Activated naive CD4-positive, alpha-beta T cell treated with anti-CD3 and anti-CD28 coated beads, Interleukin-2, amount 10 ng/mL, durations not matched to agents 7 days and 5 days (primary cell): Measurements from ENCODE around the gene GPATCH2L.

ENCODE experiments used
- CTCF ChIA-PET: fragments of 350-600 bp; sonication (Branson Sonifier 250); formaldehyde crosslinking; loops from one replicate; lab custom pipeline; 2021; ENCODE audit warnings: antibody characterized with exemption; lab: Charles Lee
- DNase-seq: peaks from one replicate; pipeline ENCODE4 v3.0.0-alpha.2; 2020
- H3K27ac Mint-ChIP-seq: one replicate; pipeline ENCODE4 v1.8.0; 2021; ENCODE audit warnings: mild to moderate bottlenecking, moderate library complexity, mixed read lengths
- H3K27me3 Mint-ChIP-seq: one replicate; pipeline ENCODE4 v1.8.0; 2021; ENCODE audit warnings: mild to moderate bottlenecking, mixed read lengths
- H3K36me3 Mint-ChIP-seq: one replicate; pipeline ENCODE4 v1.8.0; 2021; ENCODE audit warnings: mixed read lengths
- H3K4me1 Mint-ChIP-seq: one replicate; pipeline ENCODE4 v1.8.0; 2021; ENCODE audit warnings: mixed read lengths
- H3K4me3 Mint-ChIP-seq: one replicate; pipeline ENCODE4 v1.8.0; 2021; ENCODE audit warnings: mild to moderate bottlenecking, moderate library complexity, mixed read lengths
- H3K9me3 Mint-ChIP-seq: one replicate; pipeline ENCODE4 v1.8.0; 2021; ENCODE audit warnings: mixed read lengths

Gene GPATCH2L

GRCh38 chr14:76201162-76201561 lies 49.4 kb downstream of the GPATCH2L start:
- no peak overlapping the region for H3K4me3 Mint-ChIP-seq

DNA sequence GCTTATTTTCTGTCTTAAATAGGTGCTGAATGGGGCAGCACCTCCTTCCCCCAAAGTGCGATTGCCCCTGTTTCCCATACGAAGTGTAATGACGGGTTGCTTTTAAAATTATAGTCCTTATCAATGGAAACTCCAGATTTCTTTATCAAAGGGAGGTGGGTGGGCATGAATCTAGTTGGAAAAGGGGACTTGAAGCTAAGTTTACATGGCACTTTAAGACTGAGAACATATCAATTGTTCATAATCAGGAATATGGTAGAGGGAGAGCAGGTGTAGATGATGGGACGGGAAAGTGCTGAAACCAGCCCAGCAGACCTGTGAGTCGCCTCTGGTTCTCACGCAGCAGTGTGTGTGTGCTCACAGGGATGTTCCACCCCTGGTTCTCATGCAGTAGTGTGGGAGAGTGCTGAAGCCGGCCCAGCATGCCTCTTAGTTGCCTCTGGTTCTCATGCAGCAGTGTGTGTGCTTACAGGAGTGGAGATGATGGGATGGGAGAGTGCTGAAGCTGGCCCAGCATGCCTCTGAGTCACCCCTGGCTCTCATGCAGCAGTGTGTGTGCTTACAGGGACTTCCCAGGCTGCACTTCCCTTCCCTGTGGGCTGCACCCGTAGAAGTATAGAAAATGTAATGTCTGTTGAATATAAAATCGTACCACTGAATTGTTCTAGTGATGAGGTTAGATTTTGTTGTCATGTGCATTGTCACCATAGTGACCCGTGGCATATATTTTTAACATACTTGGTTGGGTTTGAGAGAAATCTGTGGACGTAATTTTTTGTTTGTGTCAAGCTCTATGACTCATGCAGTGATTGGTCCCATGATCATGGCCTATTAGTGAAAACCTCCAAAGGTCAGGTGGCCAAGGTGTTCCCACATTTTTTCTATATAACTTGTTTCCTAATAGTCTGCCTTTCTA lies 51.6 kb downstream of the GPATCH2L start:
- H3K9me3 Mint-ChIP-seq: no peaks in the 10 kb centered on the region
- peaks cover 40% of the 10 kb centered on the region for H3K36me3 Mint-ChIP-seq
- H3K4me1 Mint-ChIP-seq: no peaks in the 10 kb centered on the region
- CTCF ChIA-PET: no interaction called here
- no peaks in the 10 kb centered on the region for H3K27me3 Mint-ChIP-seq
- DNase-seq: no peak
- no peak overlapping the region for H3K4me3 Mint-ChIP-seq
- no peak overlapping the region for H3K27ac Mint-ChIP-seq

More at GRCh38 chr14:76201162-76201561, 49.4 kb downstream of the GPATCH2L start:
- H3K4me1 Mint-ChIP-seq: no peaks in the 10 kb centered on the region
- no peak overlapping the region for H3K27ac Mint-ChIP-seq
- DNase-seq: no peak
- peaks cover 52% of the 10 kb centered on the region for H3K36me3 Mint-ChIP-seq
- CTCF ChIA-PET: no interaction called here
- H3K9me3 Mint-ChIP-seq: no peaks in the 10 kb centered on the region
- H3K27me3 Mint-ChIP-seq: no peaks in the 10 kb centered on the region

DNA sequence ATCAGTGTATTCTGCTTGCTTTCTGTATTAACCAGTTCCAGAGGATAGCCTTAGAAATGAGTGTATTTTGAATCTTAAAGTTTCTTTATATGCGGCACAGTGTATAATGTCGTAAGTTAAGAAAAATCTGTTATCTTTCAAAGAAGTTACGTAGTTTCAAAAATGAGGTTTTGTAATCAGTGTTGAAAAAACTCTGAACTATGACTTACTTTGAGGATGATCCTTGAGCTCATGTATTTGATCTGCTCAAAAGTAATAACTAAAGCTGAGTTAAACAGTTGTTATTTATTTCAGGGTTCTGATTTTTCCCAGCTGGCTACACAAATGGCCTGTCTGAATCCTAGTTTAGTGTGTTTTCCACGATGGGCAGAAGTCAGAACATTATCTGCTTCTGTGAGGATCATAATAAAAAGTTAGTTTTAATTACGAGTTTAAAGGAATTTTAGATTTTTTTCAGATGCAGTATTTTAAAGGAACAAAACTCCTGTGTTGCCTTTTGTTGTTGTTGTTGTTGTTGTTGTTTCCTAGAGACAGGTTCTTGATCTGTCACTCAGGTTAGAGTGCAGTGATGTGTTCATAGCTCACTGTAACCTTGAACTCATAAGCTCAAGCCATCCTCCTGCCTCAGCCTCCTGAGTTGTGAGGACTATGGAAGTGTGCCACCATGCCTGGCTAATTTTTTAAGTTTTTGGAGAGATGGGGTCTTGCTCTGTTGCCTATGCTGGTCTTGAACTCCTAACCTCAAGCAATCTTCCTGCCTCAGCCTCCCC lies 52.9 kb downstream of the GPATCH2L start:
- CTCF ChIA-PET: no interaction called here
- no peaks in the 10 kb centered on the region for H3K9me3 Mint-ChIP-seq
- H3K36me3 Mint-ChIP-seq: peaks cover 42% of the 10 kb centered on the region
- H3K4me3 Mint-ChIP-seq: no peak overlapping the region
- DNase-seq: no peak
- no peaks in the 10 kb centered on the region for H3K27me3 Mint-ChIP-seq
- no peak overlapping the region for H3K27ac Mint-ChIP-seq
- no peaks in the 10 kb centered on the region for H3K4me1 Mint-ChIP-seq

DNA sequence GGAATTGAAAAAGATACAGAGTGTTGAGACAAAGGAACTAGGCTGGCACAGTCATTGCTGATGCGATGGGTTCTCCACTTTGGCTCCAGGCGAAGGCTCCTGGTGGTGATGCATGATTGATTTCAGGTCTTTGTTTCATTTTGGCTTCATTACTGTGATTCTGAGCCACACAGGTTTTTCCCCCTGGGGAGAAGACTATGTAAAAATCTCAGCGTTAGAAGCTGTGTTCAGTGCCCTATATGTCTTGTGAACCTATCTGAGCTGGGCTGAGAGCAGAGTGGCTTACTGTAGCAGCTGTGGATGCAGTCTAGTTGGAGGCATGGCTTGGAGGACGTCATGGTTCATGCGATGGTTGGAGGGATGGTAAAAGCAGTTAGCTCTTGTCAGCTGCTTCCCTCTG lies 54.0 kb downstream of the GPATCH2L start:
- no peak overlapping the region for H3K4me3 Mint-ChIP-seq
- CTCF ChIA-PET: interaction anchor here (1.0 kb wide), 1 partner anchor 11 kb away, joined by 3 read pairs; no protein-coding TSS in a partner anchor
- H3K36me3 Mint-ChIP-seq: peaks cover 34% of the 10 kb centered on the region
- DNase-seq: no peak
- H3K9me3 Mint-ChIP-seq: no peaks in the 10 kb centered on the region
- H3K4me1 Mint-ChIP-seq: no peaks in the 10 kb centered on the region
- no peaks in the 10 kb centered on the region for H3K27me3 Mint-ChIP-seq
- H3K27ac Mint-ChIP-seq: peak overlapping the region; percentile 20

DNA sequence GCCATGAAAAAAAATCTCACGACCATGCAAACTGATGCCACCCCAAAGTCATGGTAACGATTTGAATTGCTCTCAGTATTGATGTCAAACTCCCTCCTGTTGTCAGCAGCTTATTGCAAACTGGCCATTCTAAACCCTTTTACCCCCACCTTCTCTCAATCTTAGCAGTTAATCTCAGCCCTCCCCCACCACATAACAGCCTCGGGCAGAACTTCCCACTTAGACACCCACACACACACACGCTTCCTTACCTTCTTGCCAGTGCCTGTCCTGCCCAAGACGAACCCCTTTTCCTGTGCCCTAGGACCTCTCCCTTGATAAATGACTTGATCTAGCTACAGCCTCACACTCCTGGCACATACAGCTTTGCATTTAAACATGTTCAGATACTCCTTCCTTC lies 56.6 kb downstream of the GPATCH2L start:
- Mint-ChIP-seq H3K27me3 (no peaks in the 10 kb centered on the region), H3K4me3 (no peak overlapping the region), H3K36me3 (peaks cover 19% of the 10 kb centered on the region), H3K27ac (no peak overlapping the region), H3K9me3 (no peaks in the 10 kb centered on the region), H3K4me1 (no peaks in the 10 kb centered on the region)
- CTCF ChIA-PET: no interaction called here
- DNase-seq: no peak

DNA sequence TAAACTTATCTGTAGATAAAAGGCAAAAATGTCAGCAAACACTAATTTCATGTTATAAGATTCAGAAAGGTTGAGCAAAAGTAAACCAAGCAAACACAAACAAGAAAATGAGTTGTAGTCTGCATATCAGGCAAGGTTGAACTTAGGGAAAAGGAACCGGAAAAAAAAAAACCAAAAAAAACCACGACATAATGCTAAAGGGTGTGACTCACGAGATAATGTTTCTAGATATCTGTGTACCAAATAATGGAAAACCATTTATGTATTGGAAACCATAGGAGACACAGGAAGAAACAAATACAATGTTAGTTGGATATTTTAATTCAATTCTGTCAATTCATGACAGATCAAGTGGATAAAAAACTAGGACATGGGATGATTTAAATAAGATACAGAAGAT lies 60.5 kb downstream of the GPATCH2L start:
- Mint-ChIP-seq H3K9me3 (no peaks in the 10 kb centered on the region), H3K36me3 (peaks cover 4% of the 10 kb centered on the region), H3K4me3 (no peak overlapping the region), H3K27ac (no peak overlapping the region), H3K4me1 (no peaks in the 10 kb centered on the region), H3K27me3 (no peaks in the 10 kb centered on the region)
- CTCF ChIA-PET: no interaction called here
- DNase-seq: no peak

DNA sequence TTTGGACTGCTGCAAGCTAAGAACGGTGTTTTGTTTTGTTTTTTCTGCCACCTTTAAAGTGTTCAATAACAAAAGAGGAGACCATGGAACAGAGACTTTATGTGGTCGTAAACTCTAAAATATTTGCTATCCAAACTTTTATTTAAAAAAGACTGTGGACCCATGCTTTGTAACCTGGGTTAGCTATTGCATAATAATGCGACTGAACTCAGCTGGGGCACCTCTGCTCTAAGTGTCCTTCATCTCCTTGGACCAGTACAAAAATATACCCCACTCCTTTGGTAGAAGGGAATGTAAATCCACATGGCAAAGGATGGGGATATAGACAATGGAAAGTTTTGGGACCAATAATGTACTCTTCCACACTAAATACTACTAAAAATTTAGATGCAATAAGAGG lies 65.5 kb downstream of the GPATCH2L start:
- CTCF ChIA-PET: no interaction called here
- DNase-seq: no peak
- Mint-ChIP-seq H3K4me3 (no peak overlapping the region), H3K27me3 (no peaks in the 10 kb centered on the region), H3K9me3 (no peaks in the 10 kb centered on the region), H3K27ac (no peak overlapping the region), H3K36me3 (no peaks in the 10 kb centered on the region), H3K4me1 (no peaks in the 10 kb centered on the region)

GRCh38 chr14:76218662-76219061 lies 66.9 kb downstream of the GPATCH2L start:
- Mint-ChIP-seq H3K4me3 (no peak overlapping the region), H3K27me3 (no peaks in the 10 kb centered on the region), H3K27ac (no peak overlapping the region), H3K36me3 (no peaks in the 10 kb centered on the region), H3K4me1 (no peaks in the 10 kb centered on the region), H3K9me3 (no peaks in the 10 kb centered on the region)
- CTCF ChIA-PET: no interaction called here
- DNase-seq: no peak

GRCh38 chr14:76219873-76220272 lies 68.2 kb downstream of the GPATCH2L start:
- H3K4me1 Mint-ChIP-seq: no peaks in the 10 kb centered on the region
- no peak overlapping the region for H3K27ac Mint-ChIP-seq
- DNase-seq: no peak
- H3K36me3 Mint-ChIP-seq: no peaks in the 10 kb centered on the region
- CTCF ChIA-PET: interaction anchor here (0.8 kb wide), 1 partner anchor 42 kb away, joined by 3 read pairs; no protein-coding TSS in a partner anchor
- no peaks in the 10 kb centered on the region for H3K27me3 Mint-ChIP-seq
- no peaks in the 10 kb centered on the region for H3K9me3 Mint-ChIP-seq
- H3K4me3 Mint-ChIP-seq: no peak overlapping the region

DNA sequence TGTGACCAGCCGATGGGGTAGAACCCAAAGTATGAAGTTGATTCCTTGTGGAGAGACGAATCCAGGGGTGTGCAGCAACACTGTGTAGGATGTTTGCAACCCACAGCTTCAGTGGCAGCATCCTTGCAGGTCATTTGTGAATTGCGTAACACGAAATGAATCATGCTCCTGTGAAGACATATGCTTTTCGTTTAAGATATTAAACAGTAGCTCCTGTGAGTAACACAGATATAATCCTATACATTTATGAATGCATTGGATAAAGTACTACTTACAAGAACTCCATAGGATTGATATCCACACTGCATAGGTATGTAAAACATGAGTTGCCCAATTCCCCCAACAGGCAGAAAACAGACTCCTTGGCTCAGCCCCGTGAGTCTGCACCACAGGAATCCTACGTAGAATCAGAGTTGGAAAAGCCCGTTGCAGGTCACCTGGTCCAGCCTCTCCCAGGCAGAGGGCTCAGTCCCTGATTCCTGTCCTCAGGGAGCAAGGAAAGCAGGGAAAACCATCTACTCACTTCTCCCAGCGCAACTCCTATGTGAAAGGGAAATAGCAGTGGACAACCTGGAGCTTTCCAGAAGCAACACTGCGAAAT lies 75.8 kb downstream of the GPATCH2L start:
- no peak for DNase-seq
- Mint-ChIP-seq H3K4me3 (no peak overlapping the region), H3K4me1 (no peaks in the 10 kb centered on the region), H3K27me3 (no peaks in the 10 kb centered on the region), H3K36me3 (no peaks in the 10 kb centered on the region), H3K27ac (no peak overlapping the region), H3K9me3 (no peaks in the 10 kb centered on the region)
- CTCF ChIA-PET: no interaction called here

GRCh38 chr14:76228138-76228537 lies 76.4 kb downstream of the GPATCH2L start:
- CTCF ChIA-PET: no interaction called here
- no peaks in the 10 kb centered on the region for H3K27me3 Mint-ChIP-seq
- no peaks in the 10 kb centered on the region for H3K4me1 Mint-ChIP-seq
- H3K27ac Mint-ChIP-seq: no peak overlapping the region
- H3K4me3 Mint-ChIP-seq: no peak overlapping the region
- no peak for DNase-seq
- H3K9me3 Mint-ChIP-seq: peaks cover 2% of the 10 kb centered on the region
- no peaks in the 10 kb centered on the region for H3K36me3 Mint-ChIP-seq

GRCh38 chr14:76232800-76233199 lies 81.1 kb downstream of the GPATCH2L start:
- Mint-ChIP-seq H3K9me3 (peaks cover 5% of the 10 kb centered on the region), H3K36me3 (no peaks in the 10 kb centered on the region), H3K27me3 (no peaks in the 10 kb centered on the region), H3K27ac (no peak overlapping the region), H3K4me3 (no peak overlapping the region), H3K4me1 (no peaks in the 10 kb centered on the region)
- CTCF ChIA-PET: no interaction called here
- no peak for DNase-seq

GRCh38 chr14:76235628-76236027 lies 83.9 kb downstream of the GPATCH2L start:
- CTCF ChIA-PET: interaction anchor here (0.6 kb wide), 1 partner anchor 116 kb away, joined by 3 read pairs; no protein-coding TSS in a partner anchor
- H3K9me3 Mint-ChIP-seq: peaks cover 5% of the 10 kb centered on the region
- H3K27me3 Mint-ChIP-seq: no peaks in the 10 kb centered on the region
- no peaks in the 10 kb centered on the region for H3K4me1 Mint-ChIP-seq
- DNase-seq: no peak
- H3K4me3 Mint-ChIP-seq: no peak overlapping the region
- no peaks in the 10 kb centered on the region for H3K36me3 Mint-ChIP-seq
- H3K27ac Mint-ChIP-seq: no peak overlapping the region
